ACHN (cell line): Measurements from ENCODE around the gene HIGD2A.

Experiments used
- DNase-seq: peaks from one replicate; pipeline ENCODE4 v3.0.0-alpha.2; 2015
- in situ Hi-C: cut with HindIII; loops from 2 replicates; pipeline ENCODE4 v1.10.0; 2017; ENCODE audit warnings: low sequenced_read_pairs, low pct_ligation_motif_present, low pct_unique_long_range_greater_than_20kb

The HIGD2A gene

DNA sequence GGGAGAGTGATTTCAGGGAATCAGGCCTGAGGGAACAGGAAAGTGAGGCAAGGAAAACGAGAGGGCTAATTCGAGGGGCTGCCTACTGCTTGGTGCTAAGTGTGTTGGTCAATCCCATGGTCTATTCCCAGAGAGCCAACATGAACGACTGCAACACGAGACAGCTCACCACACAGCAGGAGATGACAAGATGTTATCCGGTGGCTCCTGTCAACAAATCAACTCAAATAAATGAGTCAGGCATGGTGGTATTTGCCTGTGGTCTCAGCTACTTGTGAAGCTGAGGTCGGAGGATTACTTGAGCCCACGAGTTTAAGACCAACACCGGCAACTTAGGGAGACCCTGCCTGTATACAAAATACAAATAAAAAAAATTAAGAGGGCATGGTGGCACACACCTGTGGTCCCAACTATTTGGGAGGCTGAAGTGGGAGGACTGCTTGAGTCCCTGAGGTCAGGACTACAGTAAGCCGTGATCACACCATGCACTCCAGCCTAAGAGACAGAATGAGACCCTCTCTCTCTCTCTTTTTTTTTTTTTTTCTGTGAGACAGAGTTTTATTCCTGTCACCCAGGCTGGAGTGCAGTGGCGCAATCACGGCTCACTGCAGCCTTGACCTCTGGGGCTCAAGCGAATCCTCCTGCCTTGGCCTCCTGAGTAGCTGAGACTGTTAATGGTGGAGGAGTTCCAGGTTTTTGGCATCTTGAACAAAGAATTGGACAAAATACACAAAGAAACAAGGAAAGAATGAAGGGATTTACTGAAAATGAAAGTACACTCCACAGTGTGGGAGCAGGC lies 50.6 kb downstream of the HIGD2A start:
- in situ Hi-C loops = no loop called here
- DNase-seq = no peak
